ENCODE data around the gene CUEDC2.
"Not testable (repeated sequence)": the region's sequence is repeated elsewhere in the genome, so short reads cannot be mapped to it uniquely, and the experiment has no call there.

CUEDC2 gene

GRCh38 chr10:102432162-102432950 lies at the start of gene CUEDC2:
TSS of gene CUEDC2 (minus strand) at chr10:102432574. CDS start at chr10:102425188, 7,386 bp downstream.
- DNase-seq = peak; percentile 91

GRCh38 chr10:102480396-102480795 lies 48.0 kb upstream of the CUEDC2 start:
- no peak for DNase-seq

GRCh38 chr10:102479651-102480050 lies 47.3 kb upstream of the CUEDC2 start:
- DNase-seq = no peak

GRCh38 chr10:102476466-102477141 lies 44.2 kb upstream of the CUEDC2 start:
- no peak for DNase-seq

- no peak for DNase-seq
These were observed 43.2 kb upstream of the CUEDC2 start for GRCh38 chr10:102475451-102476040.

GRCh38 chr10:102473445-102474331 lies 41.3 kb upstream of the CUEDC2 start:
- no peak for DNase-seq

- DNase-seq = no peak
These were observed 38.5 kb upstream of the CUEDC2 start for GRCh38 chr10:102470579-102471546.

- DNase-seq = no peak
These were observed 36.3 kb upstream of the CUEDC2 start for GRCh38 chr10:102468683-102469082.

GRCh38 chr10:102467971-102468438 lies 35.6 kb upstream of the CUEDC2 start:
- no peak for DNase-seq

GRCh38 chr10:102467318-102467717 lies 34.9 kb upstream of the CUEDC2 start:
- no peak for DNase-seq

- no peak for DNase-seq
These were observed 33.1 kb upstream of the CUEDC2 start for GRCh38 chr10:102465466-102465865.

- DNase-seq = no peak
These were observed 31.6 kb upstream of the CUEDC2 start for GRCh38 chr10:102463983-102464382.

GRCh38 chr10:102462512-102463054 lies 30.2 kb upstream of the CUEDC2 start:
- DNase-seq = no peak

- peak; percentile 89 for DNase-seq
These were observed 29.0 kb upstream of the CUEDC2 start for GRCh38 chr10:102461187-102462054.

GRCh38 chr10:102460836-102461186 lies 28.4 kb upstream of the CUEDC2 start:
- no peak for DNase-seq

GRCh38 chr10:102458656-102459055 lies 26.3 kb upstream of the CUEDC2 start:
- DNase-seq = no peak

- no peak for DNase-seq
These were observed 25.3 kb upstream of the CUEDC2 start for GRCh38 chr10:102457591-102458150.

- DNase-seq = no peak
These were observed 23.6 kb upstream of the CUEDC2 start for GRCh38 chr10:102455893-102456471.

- not testable (repeated sequence) for DNase-seq
These were observed 22.5 kb upstream of the CUEDC2 start for GRCh38 chr10:102454662-102455487.
